H1 (cell line): ENCODE data around the gene RASD1.

Experiments used
- CEBPB ChIP-seq: IDR thresholded peaks from 2 replicates; pipeline ENCODE4 v1.6.1; 2012; ENCODE audit warnings: low read depth, low read length
- CTCF ChIP-seq, 3 experiments: IDR thresholded peaks; 1 replicate in 2 of 3; 2 replicates in 1 of 3; pipeline versions ENCODE4 v1.5.1 to v1.6.1; 2011; ENCODE audit warnings: low read length in 3 of 3, mild to moderate bottlenecking in 3 of 3, inconsistent platforms in 2 of 3, low read depth in 1 of 3, moderate library complexity in 1 of 3; ENCODE audit not compliant: insufficient read depth in 1 of 3; ENCODE audit errors: control extremely low read depth in 1 of 3
- EP300 ChIP-seq, 2 experiments: IDR thresholded peaks; 1 replicate in 1 of 2; 2 replicates in 1 of 2; pipeline ENCODE4 v1.6.1; 2011 to 2012; ENCODE audit warnings: low read depth in 2 of 2, low read length in 2 of 2, mild to moderate bottlenecking in 2 of 2, borderline replicate concordance in 1 of 2, inconsistent platforms in 1 of 2, moderate library complexity in 1 of 2
- EZH2 ChIP-seq: fragments of 200-600 bp; sonication (generic); IDR thresholded peaks from 2 replicates; pipeline ENCODE4 v1.7.1; 2012; ENCODE audit warnings: low read depth, mild to moderate bottlenecking, moderate library complexity, low read length, inconsistent platforms; ENCODE audit not compliant: severe bottlenecking
- JUN ChIP-seq: IDR thresholded peaks from 2 replicates; pipeline ENCODE4 v1.6.1; 2011; ENCODE audit warnings: low read depth, mild to moderate bottlenecking, improper control_type of control experiment, low read length
- MAX ChIP-seq: IDR thresholded peaks from 2 replicates; pipeline ENCODE4 v1.6.1; 2012; ENCODE audit warnings: inconsistent platforms
- POLR2AphosphoS5 ChIP-seq: IDR thresholded peaks from 2 replicates; pipeline ENCODE4 v1.6.1; 2011; ENCODE audit warnings: low read depth, low read length
- RFX5 ChIP-seq: IDR thresholded peaks from 2 replicates; pipeline ENCODE4 v1.6.1; 2011; ENCODE audit warnings: low read depth, low read length, improper control_type of control experiment, borderline replicate concordance
- RXRA ChIP-seq: IDR thresholded peaks from 2 replicates; pipeline ENCODE4 v1.6.1; 2011; ENCODE audit warnings: low read depth, mild to moderate bottlenecking, low read length, moderate library complexity; ENCODE audit not compliant: insufficient read depth
- SRF ChIP-seq: IDR thresholded peaks from 2 replicates; pipeline ENCODE4 v1.6.1; 2011; ENCODE audit warnings: mild to moderate bottlenecking, low read depth, low read length, moderate library complexity
- YY1 ChIP-seq: IDR thresholded peaks from 2 replicates; pipeline ENCODE4 v1.6.1; 2011; ENCODE audit warnings: low read depth, mild to moderate bottlenecking, low read length

- TF ChIP-seq SRF: no peak
- no peak for TF ChIP-seq CTCF (IDR thresholded peaks at IDR 0.05; ENCODE audit: control extremely low read depth in 1 of 3, insufficient read depth in 1 of 3, low read depth in 1 of 3, low read length in 3 of 3)
- TF ChIP-seq MAX: no peak
- TF ChIP-seq EP300 (IDR thresholded peaks at IDR 0.05; ENCODE audit: borderline replicate concordance in 1 of 2, low read depth in 2 of 2, low read length in 2 of 2): no peak
- no peak for TF ChIP-seq YY1
- TF ChIP-seq RXRA: no peak
- no peak for TF ChIP-seq JUN
- no peak for TF ChIP-seq CEBPB
- TF ChIP-seq POLR2AphosphoS5: no peak; the same call in 1 of the 2 replicates
- no peak for TF ChIP-seq RFX5
- no peak for TF ChIP-seq EZH2
Measured at GRCh38 chr17:17494499-17494869, 1.7 kb downstream of the RASD1 start.
